HepG2 (cell line): Measurements from ENCODE around the gene NTN3. TPM values are rescaled to one million over a fixed set of nuclear protein-coding genes. Genes with fewer than 3 reads are reported as not detected.

Experiments used
- CBFB ChIP-seq: sonication (generic); formaldehyde crosslinking; IDR thresholded peaks from 2 replicates; pipeline ENCODE4 v1.4.0; 2020; ENCODE audit warnings: missing genetic modification reagents
- GZF1 ChIP-seq: sonication (generic); formaldehyde crosslinking; IDR thresholded peaks from 2 replicates; pipeline ENCODE4 v1.5.1; 2020; ENCODE audit warnings: mild to moderate bottlenecking, missing genetic modification reagents
- KDM2A ChIP-seq: sonication (generic); formaldehyde crosslinking; IDR thresholded peaks from 2 replicates; pipeline ENCODE4 v1.4.0; 2020; ENCODE audit warnings: low read depth, missing genetic modification reagents, borderline replicate concordance
- RAD21 ChIP-seq: fragments of 450-650 bp; formaldehyde crosslinking; IDR thresholded peaks from 2 replicates; pipeline ENCODE4 v1.5.0; 2020; ENCODE audit warnings: mild to moderate bottlenecking
- SAP130 ChIP-seq: IDR thresholded peaks from 2 replicates; pipeline ENCODE4 v1.6.1; 2016; ENCODE audit warnings: low read depth
- TBX2 ChIP-seq: sonication (generic); formaldehyde crosslinking; IDR thresholded peaks from 2 replicates; pipeline ENCODE4 v1.5.0; 2020; ENCODE audit warnings: missing genetic modification reagents, mild to moderate bottlenecking, borderline replicate concordance
- XBP1 ChIP-seq: sonication (generic); formaldehyde crosslinking; IDR thresholded peaks from 2 replicates; pipeline ENCODE4 v1.5.0; 2020; ENCODE audit warnings: missing genetic modification reagents
- ZNF207 ChIP-seq: fragments of 450-650 bp; IDR thresholded peaks from 2 replicates; pipeline ENCODE4 v1.6.1; 2016; ENCODE audit warnings: antibody characterized with exemption, borderline replicate concordance
- ZNF333 ChIP-seq: sonication (generic); formaldehyde crosslinking; IDR thresholded peaks from 2 replicates; pipeline ENCODE4 v1.4.0; 2020; ENCODE audit warnings: mild to moderate bottlenecking, missing genetic modification reagents, borderline replicate concordance
- ZNF547 ChIP-seq: sonication (generic); formaldehyde crosslinking; IDR thresholded peaks from 2 replicates; pipeline ENCODE4 v1.5.1; 2020; ENCODE audit warnings: mild to moderate bottlenecking, missing genetic modification reagents
- ZNF563 ChIP-seq: sonication (generic); formaldehyde crosslinking; IDR thresholded peaks from 2 replicates; pipeline ENCODE4 v1.8.0; 2022; ENCODE audit warnings: mild to moderate bottlenecking, moderate library complexity, missing genetic modification reagents
- ZNF646 ChIP-seq: sonication (generic); formaldehyde crosslinking; IDR thresholded peaks from 2 replicates; pipeline ENCODE4 v1.9.0; 2021; ENCODE audit warnings: mild to moderate bottlenecking, missing genetic modification reagents
- ZNF737 ChIP-seq: sonication (generic); formaldehyde crosslinking; IDR thresholded peaks from 2 replicates; pipeline ENCODE4 v1.5.0; 2020; ENCODE audit warnings: missing genetic modification reagents, mild to moderate bottlenecking, borderline replicate concordance
- ZNF749 ChIP-seq: sonication (generic); formaldehyde crosslinking; IDR thresholded peaks from 2 replicates; pipeline ENCODE4 v1.8.0; 2022; ENCODE audit warnings: mild to moderate bottlenecking, missing genetic modification reagents, moderate library complexity, borderline replicate concordance
- ZNF883 ChIP-seq: sonication (generic); formaldehyde crosslinking; IDR thresholded peaks from 2 replicates; pipeline ENCODE4 v1.5.1; 2020; ENCODE audit warnings: mild to moderate bottlenecking, missing genetic modification reagents; ENCODE audit errors: not compliant biosample characterization
- polyA plus RNA-seq, 8 experiments: library from polyadenylated mRNA; depleted of rRNA in 3 of 8; stranded (reverse) in 7 of 8; unstranded in 1 of 8; fragments of >200 nt; fragmentation: Illumina TruSeq in 4 of 8; extraction: Trizol in 4 of 8; gene quantifications; 2 replicates each; pipeline versions ENCODE4 v1.2.1 to v1.2.3, GENCODE V29; 2011 to 2016; ENCODE audit warnings: low read depth in 4 of 8, missing spikeins in 1 of 8, mixed read lengths in 1 of 8; ENCODE audit not compliant: insufficient read depth in 1 of 8
- total RNA-seq, 5 experiments: library from RNA; depleted of rRNA; stranded (reverse); fragments of >200 nt; fragmentation: Illumina TruSeq; extraction: Trizol; gene quantifications; 2 replicates each; pipeline ENCODE4 v1.2.3, GENCODE V29; 2016; ENCODE audit warnings: low read depth in 1 of 5
- TF ChIP-seq, protein P1 (sequence below): sonication (generic); formaldehyde crosslinking; IDR thresholded peaks from 2 replicates; pipeline ENCODE4 v1.4.0; 2020; ENCODE audit warnings: missing genetic modification reagents
- TF ChIP-seq, protein P2 (sequence below): sonication (generic); formaldehyde crosslinking; IDR thresholded peaks from 2 replicates; pipeline ENCODE4 v1.5.1; 2020; ENCODE audit warnings: missing genetic modification reagents, mild to moderate bottlenecking, borderline replicate concordance

Gene NTN3
- total and polyA plus RNA-seq, 2 of the 13 experiments (the other 11 are each of a cell fraction or from before 2014, with no cell fraction given): 0.09 to 0.20 TPM

DNA sequence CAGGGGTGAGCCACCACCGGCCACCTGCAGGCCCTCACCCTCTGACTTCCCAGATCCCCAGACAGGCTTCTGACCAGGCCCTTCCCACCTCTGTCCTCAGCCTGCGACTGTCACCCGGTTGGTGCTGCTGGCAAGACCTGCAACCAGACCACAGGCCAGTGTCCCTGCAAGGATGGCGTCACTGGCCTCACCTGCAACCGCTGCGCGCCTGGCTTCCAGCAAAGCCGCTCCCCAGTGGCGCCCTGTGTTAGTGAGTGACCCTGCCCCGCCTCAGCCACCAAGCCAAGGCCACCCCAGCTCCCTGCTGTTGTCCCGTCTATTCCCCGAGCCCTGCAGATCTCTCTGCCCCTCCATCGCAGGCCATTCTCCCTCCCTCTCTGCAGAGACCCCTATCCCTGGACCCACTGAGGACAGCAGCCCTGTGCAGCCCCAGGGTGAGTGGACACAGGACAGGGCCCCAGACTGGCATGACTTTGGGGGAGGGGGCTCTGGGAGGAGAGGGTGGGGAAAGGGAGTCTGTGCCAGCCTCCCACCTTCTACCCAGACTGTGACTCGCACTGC lies 1.9 kb downstream of the NTN3 start (continued):
- TF ChIP-seq ZNF646 (CRISPR knock-in tag): no peak
- no peak for TF ChIP-seq ZNF333
- peak; percentile 61; the same call in 1 of the 2 replicates for TF ChIP-seq SAP130
- no peak for TF ChIP-seq ZNF563 (CRISPR knock-in tag)
- TF ChIP-seq ZNF883: no peak
- TF ChIP-seq GZF1 (CRISPR knock-in tag): no peak
- TF ChIP-seq ZNF207: no peak
- no peak for TF ChIP-seq TBX2 (CRISPR knock-in tag)
- no peak for TF ChIP-seq ZNF547 (CRISPR knock-in tag)
- TF ChIP-seq RAD21 (CRISPR knock-in tag): no peak
- no peak for TF ChIP-seq XBP1 (CRISPR knock-in tag)
- TF ChIP-seq, protein P1, sequence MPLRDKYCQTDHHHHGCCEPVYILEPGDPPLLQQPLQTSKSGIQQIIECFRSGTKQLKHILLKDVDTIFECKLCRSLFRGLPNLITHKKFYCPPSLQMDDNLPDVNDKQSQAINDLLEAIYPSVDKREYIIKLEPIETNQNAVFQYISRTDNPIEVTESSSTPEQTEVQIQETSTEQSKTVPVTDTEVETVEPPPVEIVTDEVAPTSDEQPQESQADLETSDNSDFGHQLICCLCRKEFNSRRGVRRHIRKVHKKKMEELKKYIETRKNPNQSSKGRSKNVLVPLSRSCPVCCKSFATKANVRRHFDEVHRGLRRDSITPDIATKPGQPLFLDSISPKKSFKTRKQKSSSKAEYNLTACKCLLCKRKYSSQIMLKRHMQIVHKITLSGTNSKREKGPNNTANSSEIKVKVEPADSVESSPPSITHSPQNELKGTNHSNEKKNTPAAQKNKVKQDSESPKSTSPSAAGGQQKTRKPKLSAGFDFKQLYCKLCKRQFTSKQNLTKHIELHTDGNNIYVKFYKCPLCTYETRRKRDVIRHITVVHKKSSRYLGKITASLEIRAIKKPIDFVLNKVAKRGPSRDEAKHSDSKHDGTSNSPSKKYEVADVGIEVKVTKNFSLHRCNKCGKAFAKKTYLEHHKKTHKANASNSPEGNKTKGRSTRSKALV (CRISPR knock-in tag): peak; percentile 78; the same call in 1 of the 2 replicates
- TF ChIP-seq, protein P2, sequence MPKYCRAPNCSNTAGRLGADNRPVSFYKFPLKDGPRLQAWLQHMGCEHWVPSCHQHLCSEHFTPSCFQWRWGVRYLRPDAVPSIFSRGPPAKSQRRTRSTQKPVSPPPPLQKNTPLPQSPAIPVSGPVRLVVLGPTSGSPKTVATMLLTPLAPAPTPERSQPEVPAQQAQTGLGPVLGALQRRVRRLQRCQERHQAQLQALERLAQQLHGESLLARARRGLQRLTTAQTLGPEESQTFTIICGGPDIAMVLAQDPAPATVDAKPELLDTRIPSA (CRISPR knock-in tag): no peak
- TF ChIP-seq CBFB: 0 out of 2 replicates have a peak, but pooled peaks have one; percentile 35
- TF ChIP-seq KDM2A (CRISPR knock-in tag): no peak; the same call in 1 of the 2 replicates
- no peak for TF ChIP-seq ZNF749 (CRISPR knock-in tag)
- TF ChIP-seq ZNF737 (CRISPR knock-in tag): 0 out of 2 replicates have a peak, but pooled peaks have one; percentile 21
